ENCODE data around the gene SCML2. TPM values are rescaled to one million over a fixed set of nuclear protein-coding genes. Genes with fewer than 3 reads are reported as not detected.

SCML2 gene
- polyA plus RNA-seq, 3 donors = 0.27 to 0.41 (median 0.27) TPM

DNA sequence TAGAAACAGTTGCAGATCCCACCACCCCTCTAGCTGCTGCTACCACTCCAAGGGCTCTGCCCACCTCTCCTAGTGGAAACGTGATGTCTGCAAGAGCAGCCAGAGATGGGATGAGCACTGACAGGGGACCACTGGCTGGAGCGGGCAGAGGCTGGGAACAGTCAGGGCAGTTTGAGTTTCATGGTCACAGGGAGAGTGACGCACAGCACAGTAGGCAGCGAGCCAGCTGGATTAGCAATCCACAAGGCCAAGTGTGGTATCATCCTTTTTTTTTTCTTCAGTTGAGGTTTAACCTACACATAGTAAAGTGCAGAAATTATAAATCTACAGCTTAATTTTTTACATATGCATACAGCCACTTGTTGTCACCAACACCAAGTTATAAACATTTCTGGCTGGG, 6.4 kb upstream of the SCML2 start:
- Histone ChIP-seq H3K4me3 (replicated peaks in 1 of 3; ENCODE audit: low read depth in 2 of 3, low read length in 3 of 3) (no peak overlapping the region), H3K9ac (ENCODE audit: insufficient read depth, low read length, poor library complexity, severe bottlenecking) (no peak overlapping the region), H2AFZ (ENCODE audit: insufficient read depth, low read depth, low read length, poor library complexity, severe bottlenecking) (no peak overlapping the region), H3K27ac (ENCODE audit: low read depth in 1 of 2, low read length in 2 of 2) (no peak overlapping the region), H3K4me1 (ENCODE audit: control insufficient read depth in 1 of 2, insufficient read depth in 2 of 2, low read length in 2 of 2) (no peaks in the 10 kb centered on the region), H3K36me3 (replicated peaks in 1 of 2; ENCODE audit: control insufficient read depth in 1 of 2, insufficient read depth in 2 of 2, low read length in 2 of 2) (no peaks in the 10 kb centered on the region), H3K27me3 (ENCODE audit: control insufficient read depth in 2 of 2, insufficient read depth in 2 of 2, low read length in 2 of 2) (no peaks in the 10 kb centered on the region), H4K20me1 (ENCODE audit: insufficient read depth, low read length) (no peaks in the 10 kb centered on the region), H3K9me3 (replicated peaks in 1 of 2; ENCODE audit: control insufficient read depth in 1 of 2, insufficient read depth in 1 of 2, low read length in 2 of 2) (no peaks in the 10 kb centered on the region), H3K4me2 (replicated peaks; ENCODE audit: extremely low read depth, low read length, poor library complexity, severe bottlenecking) (no peak overlapping the region), H3K79me2 (ENCODE audit: insufficient read depth, low read length) (no peaks in the 10 kb centered on the region)
- no peaks in the 10 kb centered on the region for H3K4me1 Mint-ChIP-seq
- H3K9me3 Mint-ChIP-seq = peaks cover 0 to 2% (median 0%) of the 10 kb centered on the region in 7 donors
- no peaks in the 10 kb centered on the region for H3K36me3 Mint-ChIP-seq
- H3K4me3 Mint-ChIP-seq = no peak overlapping the region
- DNase-seq = no peak
- TF ChIP-seq, protein P1, sequence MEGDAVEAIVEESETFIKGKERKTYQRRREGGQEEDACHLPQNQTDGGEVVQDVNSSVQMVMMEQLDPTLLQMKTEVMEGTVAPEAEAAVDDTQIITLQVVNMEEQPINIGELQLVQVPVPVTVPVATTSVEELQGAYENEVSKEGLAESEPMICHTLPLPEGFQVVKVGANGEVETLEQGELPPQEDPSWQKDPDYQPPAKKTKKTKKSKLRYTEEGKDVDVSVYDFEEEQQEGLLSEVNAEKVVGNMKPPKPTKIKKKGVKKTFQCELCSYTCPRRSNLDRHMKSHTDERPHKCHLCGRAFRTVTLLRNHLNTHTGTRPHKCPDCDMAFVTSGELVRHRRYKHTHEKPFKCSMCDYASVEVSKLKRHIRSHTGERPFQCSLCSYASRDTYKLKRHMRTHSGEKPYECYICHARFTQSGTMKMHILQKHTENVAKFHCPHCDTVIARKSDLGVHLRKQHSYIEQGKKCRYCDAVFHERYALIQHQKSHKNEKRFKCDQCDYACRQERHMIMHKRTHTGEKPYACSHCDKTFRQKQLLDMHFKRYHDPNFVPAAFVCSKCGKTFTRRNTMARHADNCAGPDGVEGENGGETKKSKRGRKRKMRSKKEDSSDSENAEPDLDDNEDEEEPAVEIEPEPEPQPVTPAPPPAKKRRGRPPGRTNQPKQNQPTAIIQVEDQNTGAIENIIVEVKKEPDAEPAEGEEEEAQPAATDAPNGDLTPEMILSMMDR (IDR thresholded peaks at IDR 0.05) = no peak
- H3K27ac Mint-ChIP-seq = no peak overlapping the region
- intact Hi-C loops (cut with micrococcal nuclease) = no loop called here
- H3K27me3 Mint-ChIP-seq (ENCODE audit: low read depth in 3 of 3) = peaks cover 1 to 9% (median 2%) of the 10 kb centered on the region in 3 donors
- WGBS (ENCODE audit: insufficient coverage) = no CpG with 5 or more reads among the region's 4 CpGs

DNA sequence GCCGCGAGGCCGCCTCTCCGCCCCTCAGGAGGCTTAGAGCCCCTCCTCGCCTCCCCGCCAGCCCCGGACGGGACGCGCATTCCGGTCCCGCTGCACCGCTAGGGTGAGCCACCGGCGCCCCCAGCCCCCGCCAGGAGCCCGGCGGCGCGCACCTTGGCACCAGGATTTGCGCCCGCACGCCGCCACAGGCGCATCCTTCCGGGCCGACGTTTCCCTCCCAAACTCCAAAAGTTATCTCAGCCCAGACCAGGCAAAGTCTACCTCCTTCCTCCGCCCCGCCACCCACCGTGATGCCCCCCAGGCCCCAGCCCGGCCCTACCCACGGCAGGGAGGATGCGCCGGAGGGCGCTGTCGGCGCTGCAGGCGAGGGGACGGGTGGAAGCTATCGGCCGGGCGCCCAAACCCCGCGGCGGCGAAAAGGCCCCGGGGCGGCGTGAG, 538 bp downstream of the SCML2 start:
- Histone ChIP-seq H3K4me3 (replicated peaks in 1 of 3; ENCODE audit: low read depth in 2 of 3, low read length in 3 of 3) (peak overlapping the region; percentile 43 to 74 (median 55)), H3K9ac (ENCODE audit: insufficient read depth, low read length, poor library complexity, severe bottlenecking) (peak overlapping the region; percentile 36), H3K27me3 (ENCODE audit: control insufficient read depth in 2 of 2, insufficient read depth in 2 of 2, low read length in 2 of 2) (peaks cover 0 to 4% of the 10 kb centered on the region in 2 donors), H3K27ac (ENCODE audit: low read depth in 1 of 2, low read length in 2 of 2) (no peak overlapping the region), H3K9me3 (replicated peaks in 1 of 2; ENCODE audit: control insufficient read depth in 1 of 2, insufficient read depth in 1 of 2, low read length in 2 of 2) (no peaks in the 10 kb centered on the region), H3K4me2 (replicated peaks; ENCODE audit: extremely low read depth, low read length, poor library complexity, severe bottlenecking) (peak overlapping the region; percentile 82), H3K79me2 (ENCODE audit: insufficient read depth, low read length) (peaks cover 5% of the 10 kb centered on the region), H3K36me3 (replicated peaks in 1 of 2; ENCODE audit: control insufficient read depth in 1 of 2, insufficient read depth in 2 of 2, low read length in 2 of 2) (no peaks in the 10 kb centered on the region), H2AFZ (ENCODE audit: insufficient read depth, low read depth, low read length, poor library complexity, severe bottlenecking) (peak overlapping the region; percentile 79), H4K20me1 (ENCODE audit: insufficient read depth, low read length) (no peaks in the 10 kb centered on the region), H3K4me1 (ENCODE audit: control insufficient read depth in 1 of 2, insufficient read depth in 2 of 2, low read length in 2 of 2) (peaks cover 6 to 14% of the 10 kb centered on the region in 2 donors)
- Mint-ChIP-seq H3K4me3 (peak overlapping the region; percentile 87 to 91), H3K9me3 (peaks cover 0 to 12% (median 3%) of the 10 kb centered on the region in 7 donors), H3K27me3 (ENCODE audit: low read depth in 3 of 3) (peaks cover 0 to 9% (median 6%) of the 10 kb centered on the region in 3 donors), H3K4me1 (peaks cover 18% of the 10 kb centered on the region), H3K36me3 (peaks cover 0 to 2% of the 10 kb centered on the region in 2 donors), H3K27ac (no peak overlapping the region)
- intact Hi-C loops (cut with micrococcal nuclease) = no loop called here
- TF ChIP-seq, protein P1 (IDR thresholded peaks at IDR 0.05) = no peak
- WGBS (ENCODE audit: insufficient coverage) = under 1% methylated on average over 33 of the region's 50 CpGs
- no peak for DNase-seq
